ENCODE results near the gene ANP32E. TPM values are rescaled to one million over a fixed set of nuclear protein-coding genes. Genes with fewer than 3 reads are reported as not detected.

Gene ANP32E
- 40.7 and 48.8 TPM in 2 replicates for total RNA-seq (2014; rRNA removed; shearing (Covaris generic))

DNA sequence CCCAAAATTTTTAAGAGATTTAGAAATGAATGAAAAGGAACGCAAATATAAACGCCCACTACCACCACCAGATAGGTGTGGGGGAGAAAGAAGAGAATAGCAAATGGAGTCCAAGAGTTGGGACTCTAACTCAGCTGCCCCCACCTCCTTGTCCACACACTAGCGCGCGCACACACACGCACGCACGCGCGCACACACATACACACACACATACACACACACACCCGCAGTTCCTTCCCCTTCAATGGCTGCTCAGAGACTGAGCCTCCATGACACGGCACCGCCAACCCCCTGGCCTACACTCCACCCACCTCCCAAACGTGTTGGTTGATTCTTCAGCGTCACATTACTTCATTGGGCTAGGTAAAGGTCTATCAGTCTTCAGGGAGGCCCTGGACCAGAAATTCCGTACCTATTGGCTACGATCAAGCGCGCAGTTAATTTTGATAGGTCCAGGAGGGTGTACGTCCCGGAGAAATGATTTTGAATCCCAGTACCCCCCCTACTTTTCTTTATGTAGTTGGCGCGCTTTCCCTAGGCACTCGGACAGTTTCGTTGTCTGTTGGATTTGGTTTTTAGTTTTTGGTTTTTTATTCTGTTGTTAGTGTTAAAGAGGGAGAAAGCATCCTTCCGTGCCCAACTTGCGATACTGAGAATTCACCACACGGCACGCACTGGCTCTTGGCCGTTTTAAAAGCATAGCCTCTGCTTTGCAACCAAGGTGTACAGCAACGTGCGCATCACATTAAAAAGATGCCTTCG, at the start of gene ANP32E:
Gene ANP32E (minus strand): TSS at position 261 of the 762 bp plus-strand sequence. CDS start 326 bp downstream, outside the sequence.

DNA sequence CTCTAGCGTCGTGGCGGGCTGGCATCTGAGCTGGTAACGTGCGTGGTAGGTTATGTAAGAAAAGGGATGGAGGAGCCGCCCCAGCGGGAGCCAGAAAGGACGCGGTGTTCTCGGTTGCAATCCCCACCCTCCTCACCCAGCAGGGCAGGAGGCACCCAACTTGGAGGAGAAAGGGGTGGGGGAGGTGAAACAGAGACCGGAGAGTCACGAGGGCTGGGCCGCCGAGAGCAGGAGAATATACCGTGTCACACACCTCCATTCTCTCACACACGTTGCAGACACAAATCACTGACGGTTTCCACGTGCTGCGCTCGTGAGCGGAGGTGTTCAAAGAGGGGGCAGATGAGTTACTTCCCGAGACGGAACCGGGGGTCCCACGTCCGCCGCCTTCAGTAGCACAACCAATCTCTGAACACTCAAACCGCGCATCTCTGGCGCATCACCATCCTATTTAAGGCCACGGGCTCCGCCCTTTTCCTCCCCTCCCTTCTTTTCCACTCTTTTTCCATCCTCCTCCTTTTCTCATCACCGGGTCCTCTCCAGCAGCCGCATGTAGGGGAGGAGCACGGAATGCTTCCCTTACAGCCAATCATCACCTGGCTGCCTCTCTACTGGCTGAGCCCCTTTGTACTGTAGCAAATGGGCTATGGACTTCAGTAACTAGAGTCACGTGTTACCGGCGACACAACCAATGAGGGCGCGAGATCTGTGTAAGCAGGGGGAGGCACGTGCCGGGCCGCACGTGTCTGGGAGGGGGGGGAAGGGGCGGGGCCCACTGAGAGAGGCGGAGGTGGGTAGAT, 46.0 kb upstream of the ANP32E start, which contains the start of gene CIART:
Gene CIART (plus strand): TSS at position 797 of the 800 bp plus-strand sequence. CDS start 714 bp downstream, outside the sequence.

GRCh38 chr1:150268705-150269403, 32.9 kb upstream of the ANP32E start, which contains the start of gene APH1A:
TSS of gene APH1A (minus strand) at chr1:150269016. CDS start at chr1:150268810, 206 bp downstream.

GRCh38 chr1:150257624-150258585, 22.0 kb upstream of the ANP32E start, which contains the start of gene CA14:
TSS of gene CA14 (plus strand) at chr1:150257774. CDS start at chr1:150258129, 355 bp downstream.

Small RNA genes within 50 kb of the gene (small RNA-seq; reads per million reads assigned to genes)
- not detected for gene RN7SL480P
- gene RNU2-17P = 0.84 reads per million, percentile 49 among the genes with 10 or more reads in this experiment

Other genes with a start within 250 kb of the ANP32E start
- gene OTUD7B, start 225.4 kb downstream of the ANP32E start, total RNA-seq (2014; rRNA removed; shearing (Covaris generic)) = 16.3 and 16.9 TPM in 2 replicates
- 26.6 and 31.1 TPM in 2 replicates for gene VPS45, start 168.3 kb downstream of the ANP32E start, total RNA-seq (2014; rRNA removed; shearing (Covaris generic))
- 19.2 and 27.2 TPM in 2 replicates for gene PLEKHO1, start 86.2 kb downstream of the ANP32E start, total RNA-seq (2014; rRNA removed; shearing (Covaris generic))
- gene CA14, start 21.7 kb upstream of the ANP32E start, total RNA-seq (2014; rRNA removed; shearing (Covaris generic)) = not detected in 2 replicates
- 121 and 123 TPM in 2 replicates for gene APH1A, start 32.9 kb upstream of the ANP32E start, total RNA-seq (2014; rRNA removed; shearing (Covaris generic))
- gene C1orf54, start 36.7 kb upstream of the ANP32E start, total RNA-seq (2014; rRNA removed; shearing (Covaris generic)) = 1.1 and 4.1 TPM in 2 replicates
- gene CIART, start 46.4 kb upstream of the ANP32E start, total RNA-seq (2014; rRNA removed; shearing (Covaris generic)) = 0.26 and 0.40 TPM in 2 replicates
- gene MRPS21, start 57.7 kb upstream of the ANP32E start, total RNA-seq (2014; rRNA removed; shearing (Covaris generic)) = 129 and 137 TPM in 2 replicates
- gene PRPF3, start 85.4 kb upstream of the ANP32E start, total RNA-seq (2014; rRNA removed; shearing (Covaris generic)) = 69.6 and 77.3 TPM in 2 replicates
- gene RPRD2, start 128.0 kb upstream of the ANP32E start, total RNA-seq (2014; rRNA removed; shearing (Covaris generic)) = 13.9 and 14.1 TPM in 2 replicates

Measured in A375 (cell line).